HG03565 (cell line): ENCODE data around the gene MLEC.
"Not testable (repeated sequence)": the region's sequence is repeated elsewhere in the genome, so short reads cannot be mapped to it uniquely, and the experiment has no call there.

Experiments
- ATAC-seq: cut with Tn5 transposase; IDR thresholded peaks from one replicate; pipeline ENCODE4 v1.9.1; 2021; ENCODE audit warnings: mild to moderate bottlenecking, moderate library complexity; ENCODE audit not compliant: unreplicated experiment

Gene MLEC

GRCh38 chr12:120661432-120661831 lies 25.5 kb upstream of the MLEC start:
- no peak for ATAC-seq

GRCh38 chr12:120662879-120663278 lies 24.1 kb upstream of the MLEC start:
- ATAC-seq, result peak; percentile 43

GRCh38 chr12:120663741-120664140 lies 23.2 kb upstream of the MLEC start:
- ATAC-seq, result no peak

GRCh38 chr12:120666571-120667390 lies 20.2 kb upstream of the MLEC start:
- no peak for ATAC-seq

GRCh38 chr12:120668091-120668867 lies 18.7 kb upstream of the MLEC start:
- no peak for ATAC-seq

- no peak for ATAC-seq
Observed at GRCh38 chr12:120668868-120669840, 17.8 kb upstream of the MLEC start.

GRCh38 chr12:120670237-120670636 lies 16.7 kb upstream of the MLEC start:
- not testable (repeated sequence) for ATAC-seq

GRCh38 chr12:120670667-120671066 lies 16.3 kb upstream of the MLEC start:
- no peak for ATAC-seq

GRCh38 chr12:120674097-120674636 lies 12.8 kb upstream of the MLEC start:
- no peak for ATAC-seq

GRCh38 chr12:120677765-120678473 lies 9.0 kb upstream of the MLEC start:
- no peak for ATAC-seq

GRCh38 chr12:120678572-120678971 lies 8.4 kb upstream of the MLEC start:
- ATAC-seq, result no peak

- no peak for ATAC-seq
Observed at GRCh38 chr12:120680165-120680738, 6.7 kb upstream of the MLEC start.

- no peak for ATAC-seq
Observed at GRCh38 chr12:120684523-120684932, 2.4 kb upstream of the MLEC start.

GRCh38 chr12:120685522-120685921 lies 1.4 kb upstream of the MLEC start:
- ATAC-seq, result no peak

- peak; percentile 53 for ATAC-seq
Observed at GRCh38 chr12:120686151-120686689, 729 bp upstream of the MLEC start.

- ATAC-seq, result no peak
Observed at GRCh38 chr12:120687578-120688289, 785 bp downstream of the MLEC start.

GRCh38 chr12:120688527-120689071 lies 1.6 kb downstream of the MLEC start:
- no peak for ATAC-seq

GRCh38 chr12:120689397-120690082 lies 2.6 kb downstream of the MLEC start:
- ATAC-seq, result no peak
